Measurements from ENCODE around the gene HNMT. TPM values are rescaled to one million over a fixed set of nuclear protein-coding genes. Genes with fewer than 3 reads are reported as not detected.

The HNMT gene
- total and polyA plus RNA-seq, 2 of the 8 experiments (the other 6 are each of a cell fraction or from before 2014, with no cell fraction given) = 1.6 to 3.6 TPM

DNA sequence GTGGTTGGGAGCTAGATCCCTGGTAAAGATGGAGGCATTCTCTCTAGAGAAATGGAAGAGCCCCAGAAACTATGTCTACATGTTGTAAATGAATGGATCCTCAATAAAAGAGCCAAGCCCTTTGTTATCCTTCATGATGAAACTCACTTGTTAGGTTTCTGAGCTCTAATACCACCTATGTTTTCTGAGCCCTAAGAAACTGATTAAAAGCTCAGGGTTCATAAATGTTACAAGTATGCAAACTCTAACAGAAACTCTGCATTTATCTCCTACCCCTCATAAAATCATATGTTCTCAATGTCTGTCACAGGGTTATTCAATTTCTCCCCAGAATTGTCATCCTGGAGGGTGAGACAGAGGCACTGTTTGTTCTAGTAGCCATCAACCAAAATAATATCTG, 18.0 kb upstream of the HNMT start:
- Histone ChIP-seq H3K18ac (ENCODE audit: extremely low read depth, low read length) (no peak overlapping the region), H3K4me2 (ENCODE audit: insufficient read depth in 1 of 2, low read depth in 2 of 2, low read length in 2 of 2) (no peak overlapping the region), H2BK15ac (ENCODE audit: low read length) (no peak overlapping the region), H3K4ac (replicated peaks; ENCODE audit: insufficient read length, low read depth, low read length) (no peak overlapping the region), H3K14ac (ENCODE audit: insufficient read length) (no peak overlapping the region), H3K4me1 (replicated peaks in 1 of 4; ENCODE audit: control insufficient read depth in 3 of 4, insufficient read depth in 4 of 4, low read length in 3 of 4) (no peaks in the 10 kb centered on the region), H2BK120ac (replicated peaks; ENCODE audit: low read depth, low read length) (no peak overlapping the region), H4K5ac (ENCODE audit: insufficient read length, low read depth, low read length) (no peak overlapping the region), H3K36me3 (ENCODE audit: control insufficient read depth in 2 of 4, insufficient read depth in 4 of 4, low read length in 3 of 4) (no peaks in the 10 kb centered on the region), H3K27me3 (replicated peaks in 1 of 4; ENCODE audit: control insufficient read depth in 3 of 4, extremely low read depth in 1 of 4, insufficient read depth in 3 of 4, low read length in 3 of 4) (peaks cover 0 to 11% (median 4%) of the 10 kb centered on the region in 4 experiments; a peak in 4 of 7 replicates), H2AFZ (ENCODE audit: low read length) (no peak overlapping the region), H3K79me2 (ENCODE audit: control insufficient read depth in 1 of 2, insufficient read depth in 2 of 2, low read length in 2 of 2) (no peaks in the 10 kb centered on the region), H3K9ac (replicated peaks in 1 of 4; ENCODE audit: extremely low read depth in 1 of 4, low read depth in 3 of 4, low read length in 3 of 4) (no peak overlapping the region), H3K4me3 (ENCODE audit: extremely low read depth in 1 of 4, insufficient read depth in 2 of 4, low read depth in 3 of 4, low read length in 4 of 4) (no peak overlapping the region), H3K23ac (ENCODE audit: insufficient read length) (no peak overlapping the region), H4K20me1 (replicated peaks in 1 of 2; ENCODE audit: control insufficient read depth in 1 of 2, insufficient read depth in 2 of 2, low read length in 2 of 2) (no peaks in the 10 kb centered on the region), H3K79me1 (ENCODE audit: low read depth, low read length) (no peaks in the 10 kb centered on the region), H3K56ac (replicated peaks; ENCODE audit: insufficient read length, low read depth, low read length) (no peak overlapping the region), H2BK20ac (ENCODE audit: low read length) (no peak overlapping the region), H2BK12ac (ENCODE audit: low read depth, low read length) (no peak overlapping the region), H2BK5ac (ENCODE audit: low read depth, low read length) (no peak overlapping the region), H3K9me3 (ENCODE audit: insufficient read depth in 2 of 2, low read depth in 1 of 2, low read length in 1 of 2) (no peaks in the 10 kb centered on the region), H4K91ac (replicated peaks; ENCODE audit: insufficient read length, low read length) (no peak overlapping the region), H4K8ac (ENCODE audit: extremely low read depth, insufficient read depth, low read length) (no peak overlapping the region), H2AK5ac (ENCODE audit: low read depth, low read length) (no peak overlapping the region), H3K23me2 (ENCODE audit: low read depth, low read length) (no peaks in the 10 kb centered on the region), H3K27ac (ENCODE audit: low read depth, low read length) (no peak overlapping the region)
- CTCF ChIA-PET (ENCODE audit: partially characterized antibody) = interaction anchor here (0.5 to 1.2 kb wide), 4 partner anchors 36 to 418 kb away, joined by 3 read pairs; no protein-coding TSS in a partner anchor
- POLR2A ChIA-PET (ENCODE audit: partially characterized antibody) = no interaction called here
- FAIRE-seq (no peak), DNase-seq (ENCODE audit: low read depth in 1 of 2, low spot score in 2 of 2) (no peak)
- TF ChIP-seq SAP30 (IDR thresholded peaks at IDR 0.05; ENCODE audit: insufficient read depth, insufficient replicate concordance, low read length) (no peak), BRCA1 (IDR thresholded peaks at IDR 0.05; ENCODE audit: low read depth, low read length) (no peak), TAF7 (optimal IDR thresholded peaks at IDR 0.05; ENCODE audit: borderline replicate concordance, low read depth, low read length) (no peak), RAD21 (IDR thresholded peaks at IDR 0.05 in 1 of 2, conservative IDR thresholded peaks at IDR 0.05 in 1 of 2; ENCODE audit: low read depth in 2 of 2, low read length in 2 of 2) (no peak), SRF (IDR thresholded peaks at IDR 0.05; ENCODE audit: low read depth, low read length) (no peak), CHD1 (IDR thresholded peaks at IDR 0.05; ENCODE audit: low read depth, low read length) (no peak), CHD2 (IDR thresholded peaks at IDR 0.05; ENCODE audit: low read length) (no peak), KDM5A (IDR thresholded peaks at IDR 0.05; ENCODE audit: low read length) (no peak), HDAC2 (IDR thresholded peaks at IDR 0.05; ENCODE audit: borderline replicate concordance in 1 of 2, low read depth in 2 of 2, low read length in 2 of 2) (no peak)
